Frontal cortex (tissue), 4 donors: ENCODE data around the gene GMPR. TPM values are rescaled to one million over a fixed set of nuclear protein-coding genes. Genes with fewer than 3 reads are reported as not detected.
"Not testable (repeated sequence)": the region's sequence is repeated elsewhere in the genome, so short reads cannot be mapped to it uniquely, and the experiment has no call there.

Experiments
- DNase-seq, 2 donors: peaks; one replicate each; pipeline ENCODE4 v3.0.0; 2012; ENCODE audit warnings: low spot score in 2 of 2
- FAIRE-seq: peaks from 2 replicates; lab custom pipeline; 2012; peaks lifted over from hg19 to GRCh38; lab: Jason Lieb, UNC
- total RNA-seq: library from RNA; depleted of rRNA; stranded (reverse); fragments of >200 nt; gene quantifications from one replicate; pipeline ENCODE4 v1.2.3, GENCODE V29; 2014
- donor health status: control.
- donor health status: control.
- donor health status: control.

GMPR gene
- total RNA-seq, 1 donor from 2014 or later = 2.4 TPM

DNA sequence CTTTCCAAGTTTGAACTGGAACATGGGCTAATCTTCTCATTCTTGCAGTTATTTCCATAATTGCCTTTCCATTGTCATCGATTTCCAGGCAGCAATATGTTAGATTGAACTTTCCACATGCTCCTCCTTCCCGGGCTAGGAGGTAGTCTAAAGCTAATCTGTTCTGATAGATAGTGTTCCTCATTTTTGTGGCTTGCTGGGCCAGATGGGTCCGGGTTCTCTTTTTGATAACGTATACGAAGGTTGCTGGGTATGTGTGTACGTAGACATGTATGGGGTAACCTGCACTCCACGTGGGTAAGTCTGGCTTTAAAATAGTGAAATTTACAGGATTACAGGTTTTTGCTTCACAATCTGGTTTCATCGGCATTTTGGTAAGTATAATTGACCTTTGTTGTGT, 14.0 kb upstream of the GMPR start:
- DNase-seq = no peak
- FAIRE-seq = no peak

DNA sequence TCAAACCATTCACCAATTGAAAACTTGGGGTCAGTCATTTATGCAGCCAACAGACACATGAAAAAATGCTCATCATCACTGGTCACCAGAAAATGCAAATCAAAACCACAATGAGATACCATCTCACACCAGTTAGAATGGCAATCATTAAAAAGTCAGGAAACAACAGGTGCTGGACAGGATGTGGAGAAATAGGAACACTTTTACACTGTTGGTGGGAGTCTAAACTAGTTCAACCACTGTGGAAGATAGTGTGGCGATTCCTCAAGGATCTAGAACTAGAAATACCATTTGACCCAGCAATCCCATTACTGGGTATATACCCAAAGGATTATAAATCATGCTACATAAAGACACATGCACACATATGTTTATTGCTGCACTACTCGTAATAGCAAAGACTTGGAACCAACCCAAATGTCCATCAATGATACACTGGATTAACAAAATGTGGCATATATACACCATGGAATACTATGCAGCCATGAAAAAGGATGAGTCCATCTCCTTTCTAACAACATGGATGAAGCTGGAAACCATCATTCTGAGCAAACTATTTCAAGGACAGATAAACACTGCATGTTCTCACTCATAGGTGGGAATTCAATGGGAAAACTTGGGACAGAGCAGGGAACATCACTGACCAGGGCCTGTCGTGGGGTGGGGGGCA, 13.2 kb upstream of the GMPR start:
- not testable (repeated sequence) for FAIRE-seq, DNase-seq

DNA sequence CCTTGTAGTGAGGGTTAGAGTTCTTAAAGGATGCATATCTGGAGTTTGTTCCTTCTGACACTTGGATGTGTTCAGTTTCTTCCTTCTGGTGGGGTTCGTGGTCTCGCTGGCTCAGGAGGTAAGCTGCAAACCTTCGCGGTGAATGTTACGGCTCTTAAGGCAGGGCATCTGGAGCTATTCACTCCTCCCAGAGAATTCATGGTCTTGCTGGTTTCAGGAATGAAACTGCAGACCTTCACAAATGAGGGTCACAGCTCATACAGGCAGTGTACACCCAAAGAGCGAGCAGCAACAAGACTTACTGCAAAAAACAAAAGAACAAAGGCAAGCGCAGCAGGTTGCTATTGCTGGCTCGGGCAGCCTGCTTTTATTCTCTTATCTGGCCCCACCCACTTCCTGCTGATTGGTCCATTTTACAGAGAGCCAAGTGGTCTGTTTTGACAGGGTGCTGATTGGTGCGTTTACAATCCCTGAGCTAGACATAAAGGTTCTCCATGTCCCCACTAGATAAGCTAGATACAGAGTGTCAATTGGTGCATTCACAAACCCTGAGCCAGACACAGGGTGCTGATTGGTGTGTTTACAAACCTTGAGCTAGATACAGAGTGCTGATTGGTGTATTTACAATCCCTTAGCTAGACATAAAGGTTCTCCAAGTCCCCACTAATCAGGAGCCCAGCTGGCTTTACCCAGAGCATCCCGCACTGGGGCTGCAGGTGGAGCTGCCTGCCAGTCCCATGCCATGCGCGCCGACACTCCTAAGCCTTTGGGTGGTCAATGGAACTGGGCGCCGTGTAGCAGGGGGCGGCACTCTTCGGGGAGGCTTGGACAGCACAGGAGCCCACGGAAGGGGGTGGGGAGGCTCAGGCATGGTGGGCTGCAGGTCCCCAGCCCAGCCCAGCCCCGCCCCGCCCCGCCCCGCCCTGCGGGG, 12.0 kb upstream of the GMPR start:
- not testable (repeated sequence) for DNase-seq, FAIRE-seq

- no peak for DNase-seq
- FAIRE-seq = no peak
These were observed 11.3 kb upstream of the GMPR start for GRCh38 chr6:16227048-16227562.

GRCh38 chr6:16227605-16228004, 10.8 kb upstream of the GMPR start:
- no peak for FAIRE-seq
- no peak for DNase-seq

GRCh38 chr6:16228043-16228442, 10.3 kb upstream of the GMPR start:
- no peak for FAIRE-seq
- DNase-seq = no peak

- FAIRE-seq (no peak), DNase-seq (no peak)
These were observed 9.4 kb upstream of the GMPR start for GRCh38 chr6:16228709-16229665.

GRCh38 chr6:16229700-16230099, 8.7 kb upstream of the GMPR start:
- DNase-seq = no peak

DNA sequence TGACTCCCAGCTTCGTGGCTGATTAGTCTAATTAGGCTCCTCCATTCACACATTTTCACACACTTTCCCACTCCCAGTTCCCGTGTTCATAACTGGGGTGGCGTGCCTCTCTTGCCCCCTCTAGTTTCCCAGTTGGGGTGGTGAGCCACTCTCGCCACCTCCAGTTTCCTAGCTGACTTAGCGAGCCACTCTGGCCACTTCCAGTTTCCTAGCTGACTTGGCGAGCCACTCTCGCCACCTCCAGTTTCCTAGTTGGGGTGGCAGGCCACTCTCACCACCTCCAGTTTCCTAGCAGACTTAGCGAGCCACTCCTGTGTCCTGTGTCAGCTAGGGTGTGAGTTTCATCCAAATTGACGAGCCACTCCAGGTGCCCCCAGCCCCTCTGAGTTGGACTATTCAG, 7.4 kb upstream of the GMPR start:
- DNase-seq (no peak), FAIRE-seq (no peak)

More at GRCh38 chr6:16229700-16230099, 8.7 kb upstream of the GMPR start:
- no peak for FAIRE-seq

DNA sequence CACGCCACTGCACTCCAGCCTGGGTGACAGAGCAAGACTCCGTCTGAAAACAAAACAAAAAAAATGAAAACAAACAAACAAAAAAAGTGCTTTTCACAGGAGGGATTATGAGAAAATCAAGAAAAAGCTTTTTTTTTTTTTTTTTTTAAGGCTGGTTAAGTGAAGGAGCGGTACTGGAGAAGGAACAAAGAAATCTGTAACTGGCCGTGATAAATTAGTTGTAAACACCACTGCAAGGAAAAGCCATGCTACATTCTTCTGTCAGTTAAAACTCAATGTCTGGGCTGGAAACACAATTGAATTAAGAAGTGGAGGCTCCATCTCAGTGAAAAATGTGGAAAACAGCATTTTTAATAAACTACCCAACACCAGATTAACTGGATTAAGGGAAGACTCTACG, 6.3 kb upstream of the GMPR start:
- FAIRE-seq (no peak), DNase-seq (no peak)

- DNase-seq = no peak
These were observed 2.3 kb upstream of the GMPR start for GRCh38 chr6:16236009-16236501.

DNA sequence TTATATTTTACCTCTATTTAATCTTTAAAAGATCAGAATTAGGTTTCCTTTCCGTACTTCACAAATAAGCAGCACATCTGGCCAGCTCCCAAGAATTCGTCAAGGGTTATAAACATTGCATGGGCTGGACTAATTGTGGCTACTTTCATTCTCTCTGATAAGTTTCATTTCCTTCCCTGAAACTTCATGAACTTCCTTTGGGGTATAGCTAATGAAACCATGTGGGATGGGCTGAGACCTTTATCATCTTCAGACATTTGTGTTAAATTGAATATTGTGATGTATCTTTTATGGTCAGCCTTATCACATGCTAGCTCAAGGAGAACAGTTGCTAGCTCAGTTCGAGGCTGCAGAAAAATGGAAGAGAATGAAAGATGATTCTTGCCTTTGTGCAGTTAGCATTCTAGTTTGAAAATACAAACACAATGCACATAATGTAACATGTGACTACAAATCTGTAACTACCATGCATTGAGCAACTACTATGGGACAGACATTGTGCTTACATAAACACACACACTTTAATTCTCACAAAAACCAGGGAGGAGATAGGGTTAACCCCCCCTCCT, 1.7 kb upstream of the GMPR start:
- DNase-seq = no peak

More at GRCh38 chr6:16236009-16236501, 2.3 kb upstream of the GMPR start:
- no peak for FAIRE-seq

DNA sequence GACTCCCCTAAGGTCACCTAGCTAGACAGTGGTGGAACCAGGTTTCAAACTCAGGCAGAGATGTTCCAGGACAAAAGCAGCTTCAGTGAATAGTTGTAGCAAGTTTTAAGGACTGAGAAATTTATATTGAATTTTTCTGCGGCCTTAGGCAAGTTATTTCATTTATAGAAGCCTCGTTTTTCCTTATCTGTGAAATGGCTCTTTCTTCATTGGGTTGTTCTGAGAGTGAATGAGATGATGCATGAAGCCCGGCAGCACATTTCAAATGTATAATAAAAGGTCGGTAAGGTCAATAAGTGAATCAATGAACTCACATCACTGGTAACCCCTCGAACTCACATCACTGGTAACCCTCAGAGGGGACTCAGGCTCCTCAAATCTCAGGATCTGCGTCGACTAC, 1.1 kb upstream of the GMPR start:
- FAIRE-seq (no peak), DNase-seq (no peak)

More for the DNA sequence above, 1.7 kb upstream of the GMPR start:
- no peak for FAIRE-seq

DNA sequence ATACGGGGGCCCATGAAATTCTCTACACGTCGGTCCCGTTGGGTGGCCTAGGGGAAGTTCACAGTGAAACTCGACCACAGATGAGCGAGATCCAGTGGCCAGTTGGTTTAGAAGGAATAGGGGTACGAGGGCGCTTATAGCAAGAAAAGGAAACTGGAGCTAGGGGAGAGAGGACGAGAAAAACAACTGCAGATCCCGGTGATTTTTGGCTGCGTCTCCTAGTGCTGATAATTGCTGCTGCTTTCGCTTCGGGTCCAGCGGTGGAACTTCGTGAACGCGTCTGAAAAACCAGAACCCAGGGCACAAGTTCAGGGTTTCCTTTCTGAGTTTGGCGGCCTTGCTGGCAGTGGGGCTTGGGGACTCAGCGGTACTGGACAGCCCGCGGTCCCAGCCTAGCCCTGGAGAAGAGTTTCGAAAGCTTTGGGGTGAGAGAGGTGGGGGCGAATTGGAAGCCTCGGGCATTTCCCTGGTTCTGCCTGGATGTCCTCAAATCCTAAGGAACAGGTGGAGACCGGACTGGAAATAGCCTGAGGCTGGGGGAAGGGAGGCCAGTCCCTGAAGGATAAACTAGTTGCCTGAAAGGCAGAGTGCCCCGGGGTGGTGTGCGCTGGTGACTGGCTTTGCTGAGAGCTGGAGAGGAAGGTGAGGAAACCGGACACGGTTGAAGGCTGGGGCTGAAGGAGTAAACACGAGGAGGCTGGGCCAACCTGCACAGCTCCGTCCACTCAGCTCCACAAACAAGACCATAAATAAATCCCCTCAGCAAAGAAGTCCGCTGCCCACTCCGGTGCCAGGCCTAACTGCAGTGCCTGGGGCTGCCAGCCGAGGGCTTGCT, 793 bp downstream of the GMPR start:
- DNase-seq = peak; percentile 42 to 51
- no peak for FAIRE-seq

GRCh38 chr6:16239798-16240123, 1.4 kb downstream of the GMPR start:
- FAIRE-seq = no peak

DNA sequence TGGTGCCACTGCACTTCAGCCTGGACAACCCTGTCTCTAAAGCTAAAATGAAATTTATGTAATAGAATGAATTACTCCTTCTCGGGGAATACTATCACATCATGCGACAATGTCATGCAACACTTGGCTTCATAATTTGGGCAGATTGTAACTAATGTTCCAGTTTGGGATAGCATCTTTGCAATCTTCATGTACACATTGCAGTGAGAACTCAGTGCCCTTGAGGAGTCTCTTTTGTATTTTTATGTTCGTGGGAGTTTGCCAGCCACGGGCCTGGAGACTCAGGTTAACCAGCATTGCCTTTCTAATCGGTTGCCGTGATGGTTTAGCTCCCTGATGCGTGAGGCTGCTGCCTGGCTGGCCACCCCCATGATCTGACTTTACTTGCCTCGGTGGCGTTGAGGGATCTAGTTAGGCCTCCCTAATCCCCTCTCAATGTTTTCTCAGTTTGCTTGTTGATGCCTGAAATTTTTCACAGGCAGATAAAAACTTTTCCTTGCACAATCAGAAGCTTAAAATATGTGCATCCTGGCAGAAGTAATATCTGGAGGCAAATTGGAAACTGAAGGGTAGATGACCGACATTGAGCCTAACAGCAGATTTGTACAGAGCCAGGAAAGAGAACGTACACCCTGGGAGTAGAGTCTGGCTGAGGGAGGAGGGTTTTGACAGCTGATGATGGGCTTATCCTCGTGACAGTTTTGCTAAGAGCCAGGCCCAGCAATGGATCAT, 2.4 kb downstream of the GMPR start:
- FAIRE-seq (no peak), DNase-seq (no peak)

More at GRCh38 chr6:16239798-16240123, 1.4 kb downstream of the GMPR start:
- DNase-seq = peak in 1 of 2 donors; percentile 54

DNA sequence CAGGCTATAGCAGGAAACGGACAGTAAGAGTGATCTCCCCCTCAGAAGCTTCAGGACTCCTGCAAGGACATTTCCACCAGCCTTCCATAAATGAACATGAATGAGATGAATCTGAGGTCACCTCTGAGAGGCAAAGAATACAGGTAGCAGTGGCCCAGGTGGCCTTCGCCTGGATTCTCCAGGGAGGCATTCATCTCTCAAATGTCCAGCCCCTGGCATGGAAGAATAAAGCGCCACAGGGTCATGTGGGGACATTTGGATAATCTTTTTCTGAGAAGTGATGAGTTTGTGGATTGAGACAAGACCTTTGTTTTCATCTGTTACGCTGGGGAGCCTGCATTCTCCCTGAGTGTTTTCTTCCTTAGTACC, 2.9 kb downstream of the GMPR start:
- FAIRE-seq (no peak), DNase-seq (no peak)

DNA sequence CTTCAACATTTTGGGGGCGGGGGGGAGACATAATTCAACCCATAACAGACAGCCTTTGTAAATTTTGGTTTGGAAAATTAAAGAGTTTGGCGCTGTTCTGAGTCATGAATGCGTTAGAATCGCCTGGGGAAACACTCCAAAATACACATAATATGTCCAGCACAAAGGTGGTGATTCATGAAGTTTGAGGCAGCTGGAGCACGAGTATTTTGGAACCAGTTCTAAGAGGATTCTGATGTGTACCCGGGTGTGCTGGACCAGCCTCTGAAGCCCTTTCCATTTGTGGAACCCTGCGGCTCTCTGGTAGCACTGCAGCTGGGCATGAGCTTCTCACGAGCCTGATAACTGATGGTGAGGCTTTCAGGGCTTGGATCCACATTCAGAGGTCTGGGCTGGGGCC, 4.7 kb downstream of the GMPR start:
- FAIRE-seq (no peak), DNase-seq (no peak)
